HCT116 (cell line): ENCODE measurements around the gene ADIPOR2. TPM values are rescaled to one million over a fixed set of nuclear protein-coding genes. Genes with fewer than 3 reads are reported as not detected.

Source experiments
- ATAC-seq: fragments of 200-7000 bp; cut with Tn5 transposase; 2 replicates; pipeline ENCODE4 v1.9.1; 2020; ENCODE audit warnings: mild to moderate bottlenecking, moderate library complexity
- BruUV-seq: library from RNA; stranded (reverse); fragments of 400-500 nt; replicated peaks from 2 replicates; lab custom pipeline; 2021; lab: Mats Ljungman, UMichigan
- CTCF ChIA-PET: fragments of 300-600 bp; sonication (Branson Sonifier 250); formaldehyde crosslinking; loops from one replicate; lab custom pipeline; 2021; ENCODE audit warnings: antibody characterized with exemption; lab: Charles Lee
- POLR2A ChIA-PET: fragments of 300-600, 350-600 bp; sonication (Branson Sonifier 250); formaldehyde crosslinking; loops from one replicate; lab custom pipeline; 2021; ENCODE audit warnings: antibody characterized with exemption; lab: Charles Lee
- RAD21 ChIA-PET, 2 experiments: fragments of 300-600 bp; sonication (Branson Sonifier 250); formaldehyde crosslinking; loops; one replicate each; lab custom pipeline; 2023; ENCODE audit warnings: low total read pairs in 2 of 2; ENCODE audit not compliant: uncharacterized antibody in 2 of 2, unreplicated experiment in 2 of 2, low non-redundant PET in 1 of 2; lab: Charles Lee
- DNase-seq: peaks from one replicate; pipeline ENCODE4 v3.0.0-alpha.2; 2010; ENCODE audit warnings: low read depth, low spot score
- H2AFZ ChIP-seq: fragments of 200-600 bp; shearing (Covaris generic), sonication (generic); 2 replicates; pipeline ENCODE4 v1.6.1; 2017; ENCODE audit warnings: low read depth, mixed run types, mixed read lengths, antibody characterized with exemption, low read length; ENCODE audit not compliant: poor library complexity, severe bottlenecking
- H3K27ac ChIP-seq: 2 replicates; pipeline ENCODE4 v1.5.1; 2012; ENCODE audit warnings: low read depth, low read length
- H3K27me3 ChIP-seq: fragments of 200-600 bp; sonication (generic); 2 replicates; pipeline ENCODE4 v1.6.1; 2016; ENCODE audit warnings: mixed run types, low read length, mixed read lengths; ENCODE audit not compliant: insufficient read depth
- H3K36me3 ChIP-seq, 2 experiments: fragments of 200-500 bp in 1 of 2; fragments of 200-600 bp in 1 of 2; sonication (Bioruptor generic) in 1 of 2; sonication (generic) in 1 of 2; 2 replicates each; pipeline versions ENCODE4 v1.5.1 to v1.6.1; 2014 to 2016; ENCODE audit warnings: low read length in 2 of 2, inconsistent platforms in 1 of 2, mixed read lengths in 1 of 2, mixed run types in 1 of 2; ENCODE audit not compliant: insufficient read depth in 2 of 2, control insufficient read depth in 1 of 2
- H3K4me1 ChIP-seq, 2 experiments: fragments of 200-600 bp in 1 of 2; sonication (generic) in 1 of 2; 2 replicates each; pipeline versions ENCODE4 v1.5.1 to v1.6.1; 2012 to 2017; ENCODE audit warnings: low read length in 2 of 2, inconsistent platforms in 1 of 2, mild to moderate bottlenecking in 1 of 2, mixed read lengths in 1 of 2, mixed run types in 1 of 2, moderate library complexity in 1 of 2; ENCODE audit not compliant: insufficient read depth in 2 of 2, control insufficient read depth in 1 of 2
- H3K4me2 ChIP-seq: fragments of 200-600 bp; sonication (generic); 2 replicates; pipeline ENCODE4 v1.6.1; 2017; ENCODE audit warnings: mixed run types, low read length, mixed read lengths
- H3K4me3 ChIP-seq, 2 experiments: fragments of 200-600 bp in 1 of 2; sonication (generic) in 1 of 2; replicated peaks in 1 of 2; 2 replicates each; pipeline ENCODE4 v1.5.1; 2011 to 2016; ENCODE audit warnings: low read length in 2 of 2, control low read depth in 1 of 2, low read depth in 1 of 2, mild to moderate bottlenecking in 1 of 2, mixed read lengths in 1 of 2, mixed run types in 1 of 2
- H3K79me2 ChIP-seq: fragments of 200-600 bp; sonication (generic); 2 replicates; pipeline ENCODE4 v1.6.1; 2017; ENCODE audit warnings: mild to moderate bottlenecking, mixed run types, low read length, moderate library complexity, mixed read lengths; ENCODE audit not compliant: insufficient read depth
- H3K9ac ChIP-seq: fragments of 200-600 bp; sonication (generic); 2 replicates; pipeline ENCODE4 v1.6.1; 2016; ENCODE audit warnings: low read length, mixed read lengths
- H3K9me2 ChIP-seq: fragments of 200-600 bp; sonication (generic), shearing (Covaris generic); 2 replicates; pipeline ENCODE4 v1.6.1; 2017; ENCODE audit warnings: mixed run types, mild to moderate bottlenecking, moderate library complexity; ENCODE audit not compliant: insufficient read depth
- H3K9me3 ChIP-seq, 2 experiments: fragments of 200-500 bp in 1 of 2; fragments of 200-600 bp in 1 of 2; sonication (Bioruptor generic) in 1 of 2; sonication (generic) in 1 of 2; 2 replicates each; pipeline ENCODE4 v1.6.1; 2014 to 2017; ENCODE audit warnings: low read length in 2 of 2, mixed read lengths in 2 of 2, inconsistent platforms in 1 of 2, low read depth in 1 of 2, mild to moderate bottlenecking in 1 of 2, mixed run types in 1 of 2, moderate library complexity in 1 of 2; ENCODE audit not compliant: control insufficient read depth in 1 of 2, insufficient read depth in 1 of 2
- H4K20me1 ChIP-seq: fragments of 200-600 bp; sonication (generic), shearing (Covaris generic); 2 replicates; pipeline ENCODE4 v1.6.1; 2017; ENCODE audit warnings: mixed run types, mild to moderate bottlenecking, moderate library complexity; ENCODE audit not compliant: insufficient read depth
- CEBPB ChIP-seq: IDR thresholded peaks from 2 replicates; pipeline ENCODE4 v1.6.1; 2012; ENCODE audit warnings: low read depth
- EGR1 ChIP-seq: IDR thresholded peaks from 2 replicates; pipeline ENCODE4 v1.6.1; 2012; ENCODE audit warnings: low read depth
- EZH2 ChIP-seq: fragments of 200-600 bp; sonication (generic); IDR thresholded peaks from 2 replicates; pipeline ENCODE4 v1.6.1; 2017; ENCODE audit warnings: antibody characterized with exemption, mixed run types
- EZH2phosphoT487 ChIP-seq: fragments of 200-600 bp; IDR thresholded peaks from 2 replicates; pipeline ENCODE4 v1.6.1; 2018; ENCODE audit warnings: antibody characterized with exemption, borderline replicate concordance
- RAD21 ChIP-seq: IDR thresholded peaks from 2 replicates; pipeline ENCODE4 v1.6.1; 2012; ENCODE audit warnings: low read depth, mild to moderate bottlenecking
- SRF ChIP-seq: IDR thresholded peaks from 2 replicates; pipeline ENCODE4 v1.6.1; 2012; ENCODE audit warnings: low read depth
- TCF7L2 ChIP-seq: IDR thresholded peaks from 2 replicates; pipeline ENCODE4 v1.7.0; 2011; ENCODE audit warnings: borderline replicate concordance, inconsistent platforms; ENCODE audit not compliant: insufficient read depth, insufficient read length; ENCODE audit errors: extremely low read depth
- ZFX ChIP-seq: fragments of 450-650 bp; IDR thresholded peaks from 2 replicates; pipeline ENCODE4 v1.6.1; 2017
- ZNF274 ChIP-seq: fragments of 200-500 bp; sonication (Bioruptor generic); IDR thresholded peaks from 2 replicates; pipeline ENCODE4 v1.6.1; 2014; ENCODE audit warnings: mild to moderate bottlenecking, low read depth, low read length, inconsistent platforms
- intact Hi-C: fragments of 100-400 bp; cut with micrococcal nuclease; formaldehyde crosslinking; loops from 2 replicates; pipeline ENCODE4 v1.10.0; 2022
- total RNA-seq: library from RNA; stranded (reverse); gene quantifications from one replicate; pipeline ENCODE4 v1.2.1, GENCODE V29; 2021; ENCODE audit not compliant: unreplicated experiment
- TF ChIP-seq, protein P1 (sequence below): IDR thresholded peaks from 2 replicates; pipeline ENCODE4 v1.6.1; 2012; ENCODE audit warnings: low read depth

ADIPOR2 gene
- total RNA-seq, 1 experiment from 2014 or later: 69.9 TPM

GRCh38 chr12:1833596-1834028 is 142.7 kb downstream of the ADIPOR2 start:
- ChIA-PET POLR2A (no interaction called here), CTCF (no interaction called here), RAD21 (no interaction called here)
- ATAC-seq (no peak), DNase-seq (no peak)
- no TSS peak for BruUV-seq
- H2AFZ ChIP-seq: no peak overlapping the region
- no peaks in the 10 kb centered on the region for H3K9me2 ChIP-seq
- no peaks in the 10 kb centered on the region for H3K9me3 ChIP-seq
- H3K36me3 ChIP-seq: no peaks in the 10 kb centered on the region
- TF ChIP-seq EZH2phosphoT487: no peak
- no peak for TF ChIP-seq SRF
- no peak for TF ChIP-seq EZH2
- TF ChIP-seq, protein P1, sequence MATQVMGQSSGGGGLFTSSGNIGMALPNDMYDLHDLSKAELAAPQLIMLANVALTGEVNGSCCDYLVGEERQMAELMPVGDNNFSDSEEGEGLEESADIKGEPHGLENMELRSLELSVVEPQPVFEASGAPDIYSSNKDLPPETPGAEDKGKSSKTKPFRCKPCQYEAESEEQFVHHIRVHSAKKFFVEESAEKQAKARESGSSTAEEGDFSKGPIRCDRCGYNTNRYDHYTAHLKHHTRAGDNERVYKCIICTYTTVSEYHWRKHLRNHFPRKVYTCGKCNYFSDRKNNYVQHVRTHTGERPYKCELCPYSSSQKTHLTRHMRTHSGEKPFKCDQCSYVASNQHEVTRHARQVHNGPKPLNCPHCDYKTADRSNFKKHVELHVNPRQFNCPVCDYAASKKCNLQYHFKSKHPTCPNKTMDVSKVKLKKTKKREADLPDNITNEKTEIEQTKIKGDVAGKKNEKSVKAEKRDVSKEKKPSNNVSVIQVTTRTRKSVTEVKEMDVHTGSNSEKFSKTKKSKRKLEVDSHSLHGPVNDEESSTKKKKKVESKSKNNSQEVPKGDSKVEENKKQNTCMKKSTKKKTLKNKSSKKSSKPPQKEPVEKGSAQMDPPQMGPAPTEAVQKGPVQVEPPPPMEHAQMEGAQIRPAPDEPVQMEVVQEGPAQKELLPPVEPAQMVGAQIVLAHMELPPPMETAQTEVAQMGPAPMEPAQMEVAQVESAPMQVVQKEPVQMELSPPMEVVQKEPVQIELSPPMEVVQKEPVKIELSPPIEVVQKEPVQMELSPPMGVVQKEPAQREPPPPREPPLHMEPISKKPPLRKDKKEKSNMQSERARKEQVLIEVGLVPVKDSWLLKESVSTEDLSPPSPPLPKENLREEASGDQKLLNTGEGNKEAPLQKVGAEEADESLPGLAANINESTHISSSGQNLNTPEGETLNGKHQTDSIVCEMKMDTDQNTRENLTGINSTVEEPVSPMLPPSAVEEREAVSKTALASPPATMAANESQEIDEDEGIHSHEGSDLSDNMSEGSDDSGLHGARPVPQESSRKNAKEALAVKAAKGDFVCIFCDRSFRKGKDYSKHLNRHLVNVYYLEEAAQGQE: no peak
- no peak for TF ChIP-seq ZNF274
- no peak for TF ChIP-seq CEBPB
- TF ChIP-seq EGR1: no peak
- TF ChIP-seq TCF7L2: no peak
- TF ChIP-seq ZFX: no peak
- TF ChIP-seq RAD21: no peak
- H3K4me2 ChIP-seq: no peak overlapping the region
- peaks cover 13% of the 10 kb centered on the region for H3K27me3 ChIP-seq
- no peaks in the 10 kb centered on the region for H3K79me2 ChIP-seq
- no peak overlapping the region for H3K9ac ChIP-seq
- H3K4me1 ChIP-seq: no peaks in the 10 kb centered on the region
- no peak overlapping the region for H3K27ac ChIP-seq
- no peaks in the 10 kb centered on the region; the same call in 1 of the 2 replicates for H4K20me1 ChIP-seq
- intact Hi-C loops: no loop called here
- H3K4me3 ChIP-seq: no peak overlapping the region
